HCT116 (cell line): ENCODE results near the gene ENTPD6. TPM values are rescaled to one million over a fixed set of nuclear protein-coding genes. Genes with fewer than 3 reads are reported as not detected.

Source experiments
- ATAC-seq: fragments of 200-7000 bp; cut with Tn5 transposase; 2 replicates; pipeline ENCODE4 v1.9.1; 2020; ENCODE audit warnings: mild to moderate bottlenecking, moderate library complexity
- BruUV-seq: library from RNA; stranded (reverse); fragments of 400-500 nt; replicated peaks from 2 replicates; lab custom pipeline; 2021; lab: Mats Ljungman, UMichigan
- CTCF ChIA-PET: fragments of 300-600 bp; sonication (Branson Sonifier 250); formaldehyde crosslinking; loops from one replicate; lab custom pipeline; 2021; ENCODE audit warnings: antibody characterized with exemption; lab: Charles Lee
- POLR2A ChIA-PET: fragments of 300-600, 350-600 bp; sonication (Branson Sonifier 250); formaldehyde crosslinking; loops from one replicate; lab custom pipeline; 2021; ENCODE audit warnings: antibody characterized with exemption; lab: Charles Lee
- RAD21 ChIA-PET, 2 experiments: fragments of 300-600 bp; sonication (Branson Sonifier 250); formaldehyde crosslinking; loops; one replicate each; lab custom pipeline; 2023; ENCODE audit warnings: low total read pairs in 2 of 2; ENCODE audit not compliant: uncharacterized antibody in 2 of 2, unreplicated experiment in 2 of 2, low non-redundant PET in 1 of 2; lab: Charles Lee
- DNase-seq: peaks from one replicate; pipeline ENCODE4 v3.0.0-alpha.2; 2010; ENCODE audit warnings: low read depth, low spot score
- H2AFZ ChIP-seq: fragments of 200-600 bp; shearing (Covaris generic), sonication (generic); 2 replicates; pipeline ENCODE4 v1.6.1; 2017; ENCODE audit warnings: low read depth, mixed run types, mixed read lengths, antibody characterized with exemption, low read length; ENCODE audit not compliant: poor library complexity, severe bottlenecking
- H3K27ac ChIP-seq: 2 replicates; pipeline ENCODE4 v1.5.1; 2012; ENCODE audit warnings: low read depth, low read length
- H3K27me3 ChIP-seq: fragments of 200-600 bp; sonication (generic); 2 replicates; pipeline ENCODE4 v1.6.1; 2016; ENCODE audit warnings: mixed run types, low read length, mixed read lengths; ENCODE audit not compliant: insufficient read depth
- H3K36me3 ChIP-seq, 2 experiments: fragments of 200-500 bp in 1 of 2; fragments of 200-600 bp in 1 of 2; sonication (Bioruptor generic) in 1 of 2; sonication (generic) in 1 of 2; 2 replicates each; pipeline versions ENCODE4 v1.5.1 to v1.6.1; 2014 to 2016; ENCODE audit warnings: low read length in 2 of 2, inconsistent platforms in 1 of 2, mixed read lengths in 1 of 2, mixed run types in 1 of 2; ENCODE audit not compliant: insufficient read depth in 2 of 2, control insufficient read depth in 1 of 2
- H3K4me1 ChIP-seq, 2 experiments: fragments of 200-600 bp in 1 of 2; sonication (generic) in 1 of 2; 2 replicates each; pipeline versions ENCODE4 v1.5.1 to v1.6.1; 2012 to 2017; ENCODE audit warnings: low read length in 2 of 2, inconsistent platforms in 1 of 2, mild to moderate bottlenecking in 1 of 2, mixed read lengths in 1 of 2, mixed run types in 1 of 2, moderate library complexity in 1 of 2; ENCODE audit not compliant: insufficient read depth in 2 of 2, control insufficient read depth in 1 of 2
- H3K4me2 ChIP-seq: fragments of 200-600 bp; sonication (generic); 2 replicates; pipeline ENCODE4 v1.6.1; 2017; ENCODE audit warnings: mixed run types, low read length, mixed read lengths
- H3K4me3 ChIP-seq, 2 experiments: fragments of 200-600 bp in 1 of 2; sonication (generic) in 1 of 2; replicated peaks in 1 of 2; 2 replicates each; pipeline ENCODE4 v1.5.1; 2011 to 2016; ENCODE audit warnings: low read length in 2 of 2, control low read depth in 1 of 2, low read depth in 1 of 2, mild to moderate bottlenecking in 1 of 2, mixed read lengths in 1 of 2, mixed run types in 1 of 2
- H3K79me2 ChIP-seq: fragments of 200-600 bp; sonication (generic); 2 replicates; pipeline ENCODE4 v1.6.1; 2017; ENCODE audit warnings: mild to moderate bottlenecking, mixed run types, low read length, moderate library complexity, mixed read lengths; ENCODE audit not compliant: insufficient read depth
- H3K9ac ChIP-seq: fragments of 200-600 bp; sonication (generic); 2 replicates; pipeline ENCODE4 v1.6.1; 2016; ENCODE audit warnings: low read length, mixed read lengths
- H3K9me2 ChIP-seq: fragments of 200-600 bp; sonication (generic), shearing (Covaris generic); 2 replicates; pipeline ENCODE4 v1.6.1; 2017; ENCODE audit warnings: mixed run types, mild to moderate bottlenecking, moderate library complexity; ENCODE audit not compliant: insufficient read depth
- H3K9me3 ChIP-seq, 2 experiments: fragments of 200-500 bp in 1 of 2; fragments of 200-600 bp in 1 of 2; sonication (Bioruptor generic) in 1 of 2; sonication (generic) in 1 of 2; 2 replicates each; pipeline ENCODE4 v1.6.1; 2014 to 2017; ENCODE audit warnings: low read length in 2 of 2, mixed read lengths in 2 of 2, inconsistent platforms in 1 of 2, low read depth in 1 of 2, mild to moderate bottlenecking in 1 of 2, mixed run types in 1 of 2, moderate library complexity in 1 of 2; ENCODE audit not compliant: control insufficient read depth in 1 of 2, insufficient read depth in 1 of 2
- H4K20me1 ChIP-seq: fragments of 200-600 bp; sonication (generic), shearing (Covaris generic); 2 replicates; pipeline ENCODE4 v1.6.1; 2017; ENCODE audit warnings: mixed run types, mild to moderate bottlenecking, moderate library complexity; ENCODE audit not compliant: insufficient read depth
- EGR1 ChIP-seq: IDR thresholded peaks from 2 replicates; pipeline ENCODE4 v1.6.1; 2012; ENCODE audit warnings: low read depth
- EZH2 ChIP-seq: fragments of 200-600 bp; sonication (generic); IDR thresholded peaks from 2 replicates; pipeline ENCODE4 v1.6.1; 2017; ENCODE audit warnings: antibody characterized with exemption, mixed run types
- EZH2phosphoT487 ChIP-seq: fragments of 200-600 bp; IDR thresholded peaks from 2 replicates; pipeline ENCODE4 v1.6.1; 2018; ENCODE audit warnings: antibody characterized with exemption, borderline replicate concordance
- FOSL1 ChIP-seq: IDR thresholded peaks from 2 replicates; pipeline ENCODE4 v1.6.1; 2012; ENCODE audit warnings: low read depth
- JUND ChIP-seq: IDR thresholded peaks from 2 replicates; pipeline ENCODE4 v1.6.1; 2012
- POLR2A ChIP-seq: IDR thresholded peaks from 2 replicates; pipeline ENCODE4 v1.7.0; 2011; ENCODE audit warnings: borderline replicate concordance; ENCODE audit not compliant: insufficient read depth, insufficient read length; ENCODE audit errors: extremely low read depth
- SP1 ChIP-seq: IDR thresholded peaks from 2 replicates; pipeline ENCODE4 v1.6.1; 2012; ENCODE audit warnings: low read depth
- SRF ChIP-seq: IDR thresholded peaks from 2 replicates; pipeline ENCODE4 v1.6.1; 2012; ENCODE audit warnings: low read depth
- TCF7L2 ChIP-seq: IDR thresholded peaks from 2 replicates; pipeline ENCODE4 v1.7.0; 2011; ENCODE audit warnings: borderline replicate concordance, inconsistent platforms; ENCODE audit not compliant: insufficient read depth, insufficient read length; ENCODE audit errors: extremely low read depth
- YY1 ChIP-seq: IDR thresholded peaks from 2 replicates; pipeline ENCODE4 v1.6.1; 2011; ENCODE audit warnings: low read length, low read depth, moderate library complexity, mild to moderate bottlenecking; ENCODE audit not compliant: insufficient replicate concordance; ENCODE audit errors: extremely low read depth
- ZNF274 ChIP-seq: fragments of 200-500 bp; sonication (Bioruptor generic); IDR thresholded peaks from 2 replicates; pipeline ENCODE4 v1.6.1; 2014; ENCODE audit warnings: mild to moderate bottlenecking, low read depth, low read length, inconsistent platforms
- intact Hi-C: fragments of 100-400 bp; cut with micrococcal nuclease; formaldehyde crosslinking; loops from 2 replicates; pipeline ENCODE4 v1.10.0; 2022
- total RNA-seq: library from RNA; stranded (reverse); gene quantifications from one replicate; pipeline ENCODE4 v1.2.1, GENCODE V29; 2021; ENCODE audit not compliant: unreplicated experiment
- TF ChIP-seq, protein P1 (sequence below): IDR thresholded peaks from 2 replicates; pipeline ENCODE4 v1.6.1; 2011; ENCODE audit warnings: mild to moderate bottlenecking, low read length, moderate library complexity; ENCODE audit not compliant: insufficient replicate concordance; ENCODE audit errors: extremely low read depth
- TF ChIP-seq, protein P2 (sequence below), 3 experiments: fragments of 200-600 bp in 1 of 3; sonication (generic) in 1 of 3; IDR thresholded peaks in 2 of 3; conservative IDR thresholded peaks in 1 of 3; 2 replicates each; pipeline ENCODE4 v1.5.1; 2012 to 2017; ENCODE audit warnings: low read depth in 2 of 3, low read length in 2 of 3, antibody characterized with exemption in 1 of 3, borderline replicate concordance in 1 of 3, control low read depth in 1 of 3, mild to moderate bottlenecking in 1 of 3, mixed read lengths in 1 of 3, mixed run types in 1 of 3, moderate library complexity in 1 of 3; ENCODE audit not compliant: insufficient read depth in 1 of 3
- TF ChIP-seq, protein P3 (sequence below): IDR thresholded peaks from 2 replicates; pipeline ENCODE4 v1.6.1; 2012

Gene ENTPD6
- total RNA-seq, 1 experiment from 2014 or later: 89.2 TPM

DNA sequence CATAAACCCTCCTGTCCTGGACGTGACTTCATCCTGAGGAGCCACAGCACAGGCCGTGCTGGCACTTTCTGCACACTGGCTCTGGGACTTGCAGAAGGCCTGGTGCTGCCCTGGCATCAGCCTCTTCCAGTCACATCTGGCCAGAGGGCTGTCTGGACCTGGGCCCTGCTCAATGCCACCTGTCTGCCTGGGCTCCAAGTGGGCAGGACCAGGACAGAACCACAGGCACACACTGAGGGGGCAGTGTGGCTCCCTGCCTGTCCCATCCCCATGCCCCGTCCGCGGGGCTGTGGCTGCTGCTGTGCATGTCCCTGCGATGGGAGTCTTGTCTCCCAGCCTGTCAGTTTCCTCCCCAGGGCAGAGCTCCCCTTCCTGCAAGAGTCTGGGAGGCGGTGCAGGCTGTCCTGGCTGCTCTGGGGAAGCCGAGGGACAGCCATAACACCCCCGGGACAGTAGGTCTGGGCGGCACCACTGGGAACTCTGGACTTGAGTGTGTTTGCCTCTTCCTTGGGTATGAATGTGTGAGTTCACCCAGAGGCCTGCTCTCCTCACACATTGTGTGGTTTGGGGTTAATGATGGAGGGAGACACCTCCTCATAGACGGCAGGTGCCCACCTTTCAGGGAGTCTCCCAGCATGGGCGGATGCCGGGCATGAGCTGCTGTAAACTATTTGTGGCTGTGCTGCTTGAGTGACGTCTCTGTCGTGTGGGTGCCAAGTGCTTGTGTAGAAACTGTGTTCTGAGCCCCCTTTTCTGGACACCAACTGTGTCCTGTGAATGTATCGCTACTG is 30.3 kb downstream of the ENTPD6 start:
- ChIA-PET CTCF (no interaction called here), RAD21 (no interaction called here)

More for the DNA sequence above, 30.3 kb downstream of the ENTPD6 start:
- H3K36me3 ChIP-seq: 0 out of 4 replicates have a peak, but pooled peaks cover 2 to 3% of the 10 kb centered on the region in 2 experiments
- no peak overlapping the region for H3K4me3 ChIP-seq
- H4K20me1 ChIP-seq: no peaks in the 10 kb centered on the region
- peaks cover 28 to 35% of the 10 kb centered on the region in 2 experiments for H3K4me1 ChIP-seq
- H3K27ac ChIP-seq: no peak overlapping the region; the same call in 1 of the 2 replicates
- intact Hi-C loops: no loop called here
- no peak overlapping the region for H3K9ac ChIP-seq
- H2AFZ ChIP-seq: no peak overlapping the region
- no peak overlapping the region for H3K4me2 ChIP-seq
- no peaks in the 10 kb centered on the region for H3K79me2 ChIP-seq
- no peak for DNase-seq
- ATAC-seq: no peak
- H3K27me3 ChIP-seq: no peaks in the 10 kb centered on the region
- BruUV-seq: TSS peak; percentile 11
- POLR2A ChIA-PET: interaction anchor here (1.7 kb wide), 1 partner anchor 11 kb away, joined by 4 read pairs; no protein-coding TSS in a partner anchor
- no peaks in the 10 kb centered on the region for H3K9me2 ChIP-seq
- no peaks in the 10 kb centered on the region for H3K9me3 ChIP-seq
- TF ChIP-seq EZH2phosphoT487: no peak
- no peak for TF ChIP-seq TCF7L2
- TF ChIP-seq, protein P1, sequence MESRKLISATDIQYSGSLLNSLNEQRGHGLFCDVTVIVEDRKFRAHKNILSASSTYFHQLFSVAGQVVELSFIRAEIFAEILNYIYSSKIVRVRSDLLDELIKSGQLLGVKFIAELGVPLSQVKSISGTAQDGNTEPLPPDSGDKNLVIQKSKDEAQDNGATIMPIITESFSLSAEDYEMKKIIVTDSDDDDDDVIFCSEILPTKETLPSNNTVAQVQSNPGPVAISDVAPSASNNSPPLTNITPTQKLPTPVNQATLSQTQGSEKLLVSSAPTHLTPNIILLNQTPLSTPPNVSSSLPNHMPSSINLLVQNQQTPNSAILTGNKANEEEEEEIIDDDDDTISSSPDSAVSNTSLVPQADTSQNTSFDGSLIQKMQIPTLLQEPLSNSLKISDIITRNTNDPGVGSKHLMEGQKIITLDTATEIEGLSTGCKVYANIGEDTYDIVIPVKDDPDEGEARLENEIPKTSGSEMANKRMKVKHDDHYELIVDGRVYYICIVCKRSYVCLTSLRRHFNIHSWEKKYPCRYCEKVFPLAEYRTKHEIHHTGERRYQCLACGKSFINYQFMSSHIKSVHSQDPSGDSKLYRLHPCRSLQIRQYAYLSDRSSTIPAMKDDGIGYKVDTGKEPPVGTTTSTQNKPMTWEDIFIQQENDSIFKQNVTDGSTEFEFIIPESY: no peak
- TF ChIP-seq JUND: no peak
- no peak for TF ChIP-seq ZNF274
- TF ChIP-seq, protein P2, sequence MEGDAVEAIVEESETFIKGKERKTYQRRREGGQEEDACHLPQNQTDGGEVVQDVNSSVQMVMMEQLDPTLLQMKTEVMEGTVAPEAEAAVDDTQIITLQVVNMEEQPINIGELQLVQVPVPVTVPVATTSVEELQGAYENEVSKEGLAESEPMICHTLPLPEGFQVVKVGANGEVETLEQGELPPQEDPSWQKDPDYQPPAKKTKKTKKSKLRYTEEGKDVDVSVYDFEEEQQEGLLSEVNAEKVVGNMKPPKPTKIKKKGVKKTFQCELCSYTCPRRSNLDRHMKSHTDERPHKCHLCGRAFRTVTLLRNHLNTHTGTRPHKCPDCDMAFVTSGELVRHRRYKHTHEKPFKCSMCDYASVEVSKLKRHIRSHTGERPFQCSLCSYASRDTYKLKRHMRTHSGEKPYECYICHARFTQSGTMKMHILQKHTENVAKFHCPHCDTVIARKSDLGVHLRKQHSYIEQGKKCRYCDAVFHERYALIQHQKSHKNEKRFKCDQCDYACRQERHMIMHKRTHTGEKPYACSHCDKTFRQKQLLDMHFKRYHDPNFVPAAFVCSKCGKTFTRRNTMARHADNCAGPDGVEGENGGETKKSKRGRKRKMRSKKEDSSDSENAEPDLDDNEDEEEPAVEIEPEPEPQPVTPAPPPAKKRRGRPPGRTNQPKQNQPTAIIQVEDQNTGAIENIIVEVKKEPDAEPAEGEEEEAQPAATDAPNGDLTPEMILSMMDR (IDR thresholded peaks at IDR 0.05 in 2 of 3, conservative IDR thresholded peaks at IDR 0.05 in 1 of 3; ENCODE audit: borderline replicate concordance in 1 of 3, insufficient read depth in 1 of 3, low read depth in 2 of 3, low read length in 2 of 3): no peak
- TF ChIP-seq, protein P3, sequence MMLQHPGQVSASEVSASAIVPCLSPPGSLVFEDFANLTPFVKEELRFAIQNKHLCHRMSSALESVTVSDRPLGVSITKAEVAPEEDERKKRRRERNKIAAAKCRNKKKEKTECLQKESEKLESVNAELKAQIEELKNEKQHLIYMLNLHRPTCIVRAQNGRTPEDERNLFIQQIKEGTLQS: no peak
- TF ChIP-seq SP1: no peak
- no peak for TF ChIP-seq SRF
- no peak for TF ChIP-seq FOSL1
- TF ChIP-seq POLR2A: no peak
- TF ChIP-seq EGR1: no peak
- TF ChIP-seq EZH2: no peak
- TF ChIP-seq YY1: no peak
